Fibroblast of villous mesenchyme (primary cell): Measurements from ENCODE around the gene IDS. TPM values are rescaled to one million over a fixed set of nuclear protein-coding genes. Genes with fewer than 3 reads are reported as not detected.
A peak's percentile ranks its signal among the peaks of the same experiment; 100 is the strongest.

ENCODE experiments used
- DNase-seq: peaks from one replicate; pipeline ENCODE4 v3.0.0-alpha.2; 2010; ENCODE audit warnings: low read depth
- H3K4me3 ChIP-seq: 2 replicates; pipeline ENCODE4 v1.5.1; 2011; ENCODE audit warnings: low read depth, mild to moderate bottlenecking, low read length
- total RNA-seq: library from RNA; depleted of rRNA; stranded (reverse); fragments of >200 nt; gene quantifications from 2 replicates; pipeline ENCODE4 v1.2.3, GENCODE V29; 2012
- TF ChIP-seq, protein P1 (sequence below): IDR thresholded peaks from 2 replicates; pipeline ENCODE4 v1.5.1; 2012; ENCODE audit warnings: low read depth, mild to moderate bottlenecking, low read length; ENCODE audit not compliant: insufficient read depth

IDS gene
- total RNA-seq, 1 donor, result 50.1 TPM

- TF ChIP-seq, protein P1, sequence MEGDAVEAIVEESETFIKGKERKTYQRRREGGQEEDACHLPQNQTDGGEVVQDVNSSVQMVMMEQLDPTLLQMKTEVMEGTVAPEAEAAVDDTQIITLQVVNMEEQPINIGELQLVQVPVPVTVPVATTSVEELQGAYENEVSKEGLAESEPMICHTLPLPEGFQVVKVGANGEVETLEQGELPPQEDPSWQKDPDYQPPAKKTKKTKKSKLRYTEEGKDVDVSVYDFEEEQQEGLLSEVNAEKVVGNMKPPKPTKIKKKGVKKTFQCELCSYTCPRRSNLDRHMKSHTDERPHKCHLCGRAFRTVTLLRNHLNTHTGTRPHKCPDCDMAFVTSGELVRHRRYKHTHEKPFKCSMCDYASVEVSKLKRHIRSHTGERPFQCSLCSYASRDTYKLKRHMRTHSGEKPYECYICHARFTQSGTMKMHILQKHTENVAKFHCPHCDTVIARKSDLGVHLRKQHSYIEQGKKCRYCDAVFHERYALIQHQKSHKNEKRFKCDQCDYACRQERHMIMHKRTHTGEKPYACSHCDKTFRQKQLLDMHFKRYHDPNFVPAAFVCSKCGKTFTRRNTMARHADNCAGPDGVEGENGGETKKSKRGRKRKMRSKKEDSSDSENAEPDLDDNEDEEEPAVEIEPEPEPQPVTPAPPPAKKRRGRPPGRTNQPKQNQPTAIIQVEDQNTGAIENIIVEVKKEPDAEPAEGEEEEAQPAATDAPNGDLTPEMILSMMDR, result no peak
- H3K4me3 ChIP-seq, result no peak overlapping the region
- no peak for DNase-seq
Measured at GRCh38 chrX:149472625-149473024, 32.5 kb downstream of the IDS start.

GRCh38 chrX:149471397-149471796 lies 33.7 kb downstream of the IDS start:
- no peak for DNase-seq
- TF ChIP-seq, protein P1, result no peak
- H3K4me3 ChIP-seq, result no peak overlapping the region

- no peak overlapping the region for H3K4me3 ChIP-seq
- TF ChIP-seq, protein P1, result peak; percentile 77
- DNase-seq, result peak; percentile 59
Measured at GRCh38 chrX:149470955-149471354, 34.2 kb downstream of the IDS start.

DNA sequence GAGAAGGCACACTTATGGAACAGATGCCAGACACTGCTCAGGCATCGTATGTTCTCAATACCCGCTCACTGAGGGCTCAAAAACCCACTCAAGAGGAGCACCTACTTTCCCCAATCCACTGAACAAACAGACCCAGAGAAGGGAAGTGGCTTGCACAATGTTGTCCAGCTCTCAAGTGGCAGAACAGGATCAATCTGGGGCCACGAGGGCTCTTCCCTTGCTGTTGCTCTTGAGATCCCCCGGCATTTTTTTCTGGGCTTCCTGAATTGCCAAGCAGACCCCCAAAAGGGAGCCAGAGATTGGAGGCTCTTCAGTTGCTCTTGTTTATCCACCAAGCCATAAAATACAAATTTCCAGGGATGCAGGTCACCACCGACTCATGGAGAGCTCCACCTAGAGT lies 35.7 kb downstream of the IDS start:
- no peak overlapping the region for H3K4me3 ChIP-seq
- TF ChIP-seq, protein P1, result no peak
- DNase-seq, result no peak

- DNase-seq, result no peak
- H3K4me3 ChIP-seq, result no peak overlapping the region
- TF ChIP-seq, protein P1, result no peak
Measured at GRCh38 chrX:149467920-149468319, 37.2 kb downstream of the IDS start.

GRCh38 chrX:149467461-149467860 lies 37.6 kb downstream of the IDS start:
- TF ChIP-seq, protein P1, result no peak
- DNase-seq, result no peak
- H3K4me3 ChIP-seq, result no peak overlapping the region

DNA sequence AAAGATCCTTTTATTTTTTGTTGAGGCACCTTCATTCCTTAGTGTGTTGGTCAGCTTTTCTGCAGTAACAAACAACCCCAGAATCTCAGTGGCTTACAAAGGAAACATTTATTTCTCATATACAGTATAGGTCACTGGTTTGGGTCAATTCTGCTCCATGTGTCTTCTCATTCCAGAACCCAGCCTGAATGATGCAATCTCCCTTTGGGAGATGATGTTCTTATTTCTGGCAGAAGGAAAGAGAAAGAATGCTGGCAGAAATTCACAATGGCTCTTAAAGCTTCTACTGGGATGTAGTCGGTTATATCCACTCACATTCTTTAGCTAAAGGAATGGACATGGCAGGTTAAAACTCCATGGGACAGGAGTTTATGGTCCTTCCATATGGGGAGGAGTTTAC lies 42.3 kb downstream of the IDS start:
- DNase-seq, result peak; percentile 13
- TF ChIP-seq, protein P1, result no peak
- no peak overlapping the region for H3K4me3 ChIP-seq
